Caco-2 (cell line): ENCODE results near the gene SORCS2. TPM values are rescaled to one million over a fixed set of nuclear protein-coding genes. Genes with fewer than 3 reads are reported as not detected.

ENCODE experiments used
- BruUV-seq: library from RNA; stranded (reverse); fragments of 400-500 nt; replicated peaks from 2 replicates; lab custom pipeline; 2021; lab: Mats Ljungman, UMichigan
- CTCF ChIA-PET: fragments of 300-600 bp; sonication (Branson Sonifier 250); formaldehyde crosslinking; loops from one replicate; lab custom pipeline; 2022; ENCODE audit warnings: antibody characterized with exemption; lab: Charles Lee
- POLR2A ChIA-PET: fragments of 300-600 bp; sonication (Branson Sonifier 250); formaldehyde crosslinking; loops from one replicate; lab custom pipeline; 2022; ENCODE audit warnings: antibody characterized with exemption; lab: Charles Lee
- DNase-seq, 2 experiments: peaks; one replicate each; pipeline versions ENCODE4 v3.0.0 to v3.0.0-alpha.2; 2020 to 2022
- H3K27me3 ChIP-seq: replicated peaks from 2 replicates; pipeline ENCODE4 v1.6.0; 2011; ENCODE audit warnings: low read length; ENCODE audit not compliant: control insufficient read depth, insufficient read depth
- H3K36me3 ChIP-seq: 2 replicates; pipeline ENCODE4 v1.5.1; 2011; ENCODE audit warnings: low read length; ENCODE audit not compliant: control insufficient read depth, insufficient read depth
- H3K4me1 ChIP-seq: fragments of 250-450 bp; sonication (Bioruptor Pico); 2 replicates; pipeline ENCODE4 v1.5.1; 2020; ENCODE audit warnings: mild to moderate bottlenecking
- H3K4me3 ChIP-seq: 2 replicates; pipeline ENCODE4 v1.5.1; 2011; ENCODE audit warnings: low read depth, mild to moderate bottlenecking, control low read depth, low read length
- H3K9me3 ChIP-seq: fragments of 250-450 bp; sonication (Bioruptor Pico); 2 replicates; pipeline ENCODE4 v1.5.1; 2020; ENCODE audit warnings: mild to moderate bottlenecking, moderate library complexity
- H3K27ac Mint-ChIP-seq: one replicate; pipeline ENCODE4 v1.8.0; 2022; ENCODE audit warnings: mixed read lengths; ENCODE audit not compliant: unreplicated experiment
- H3K27me3 Mint-ChIP-seq: one replicate; pipeline ENCODE4 v1.8.0; 2022; ENCODE audit warnings: mixed read lengths; ENCODE audit not compliant: insufficient read depth, unreplicated experiment
- H3K36me3 Mint-ChIP-seq: one replicate; pipeline ENCODE4 v1.8.0; 2022; ENCODE audit warnings: mild to moderate bottlenecking, mixed read lengths; ENCODE audit not compliant: insufficient read depth, unreplicated experiment
- H3K4me1 Mint-ChIP-seq: one replicate; pipeline ENCODE4 v1.8.0; 2022; ENCODE audit warnings: low read depth, mixed read lengths; ENCODE audit not compliant: unreplicated experiment
- H3K4me3 Mint-ChIP-seq: one replicate; pipeline ENCODE4 v1.8.0; 2022; ENCODE audit warnings: mild to moderate bottlenecking, moderate library complexity, mixed read lengths; ENCODE audit not compliant: unreplicated experiment
- H3K9me3 Mint-ChIP-seq: one replicate; pipeline ENCODE4 v1.8.0; 2022; ENCODE audit warnings: mixed read lengths; ENCODE audit not compliant: unreplicated experiment
- CTCF ChIP-seq, 2 experiments: fragments of 200-600 bp in 1 of 2; IDR thresholded peaks; 1 replicate in 1 of 2; 2 replicates in 1 of 2; pipeline versions ENCODE4 v1.5.1 to v1.8.0; 2011 to 2022; ENCODE audit warnings: antibody characterized with exemption in 1 of 2, control low read depth in 1 of 2, inconsistent platforms in 1 of 2, low read depth in 1 of 2, low read length in 1 of 2, mild to moderate bottlenecking in 1 of 2, moderate library complexity in 1 of 2; ENCODE audit not compliant: insufficient read depth in 1 of 2, severe bottlenecking in 1 of 2, unreplicated experiment in 1 of 2
- intact Hi-C: fragments of 100-400 bp; cut with micrococcal nuclease; formaldehyde crosslinking; loops from one replicate; pipeline ENCODE4 v1.10.0; 2022; ENCODE audit not compliant: unreplicated experiment
- total RNA-seq: library from RNA; stranded (reverse); gene quantifications from 2 replicates; pipeline ENCODE4 v1.2.3, GENCODE V29; 2022

The SORCS2 gene
- total RNA-seq, 1 experiment from 2014 or later = 1.6 TPM

- Mint-ChIP-seq H3K9me3 (no peaks in the 10 kb centered on the region), H3K36me3 (no peaks in the 10 kb centered on the region), H3K27me3 (no peaks in the 10 kb centered on the region), H3K4me3 (no peak overlapping the region), H3K27ac (no peak overlapping the region), H3K4me1 (peaks cover 9% of the 10 kb centered on the region)
- no peak for TF ChIP-seq CTCF (IDR thresholded peaks at IDR 0.05; ENCODE audit: insufficient read depth in 1 of 2, low read depth in 1 of 2, low read length in 1 of 2, severe bottlenecking in 1 of 2, unreplicated experiment in 1 of 2)
- no peaks in the 10 kb centered on the region for H3K27me3 ChIP-seq
- no peaks in the 10 kb centered on the region for H3K9me3 ChIP-seq
- ChIA-PET CTCF (interaction anchor here (0.6 kb wide), 2 partner anchors 10 to 23 kb away, joined by 8 to 10 read pairs; no protein-coding TSS in a partner anchor), POLR2A (no interaction called here)
- H3K4me3 ChIP-seq = no peak overlapping the region
- intact Hi-C loops = loop anchor here (1.0 kb wide), 1 partner anchor 138 kb away; no protein-coding TSS in a partner anchor
- DNase-seq = no peak
- no peaks in the 10 kb centered on the region for H3K4me1 ChIP-seq
- no TSS peak for BruUV-seq
- no peaks in the 10 kb centered on the region for H3K36me3 ChIP-seq
Observed at GRCh38 chr4:7324651-7325121, 132.3 kb downstream of the SORCS2 start.

GRCh38 chr4:7325541-7325940, 133.2 kb downstream of the SORCS2 start:
- Mint-ChIP-seq H3K4me1 (peaks cover 5% of the 10 kb centered on the region), H3K27me3 (no peaks in the 10 kb centered on the region), H3K9me3 (no peaks in the 10 kb centered on the region), H3K27ac (no peak overlapping the region), H3K36me3 (no peaks in the 10 kb centered on the region), H3K4me3 (no peak overlapping the region)
- DNase-seq = no peak
- Histone ChIP-seq H3K27me3 (no peaks in the 10 kb centered on the region), H3K9me3 (no peaks in the 10 kb centered on the region), H3K4me3 (no peak overlapping the region), H3K36me3 (no peaks in the 10 kb centered on the region), H3K4me1 (no peaks in the 10 kb centered on the region)
- BruUV-seq = no TSS peak
- POLR2A ChIA-PET = no interaction called here
- TF ChIP-seq CTCF (IDR thresholded peaks at IDR 0.05; ENCODE audit: insufficient read depth in 1 of 2, low read depth in 1 of 2, low read length in 1 of 2, severe bottlenecking in 1 of 2, unreplicated experiment in 1 of 2) = no peak
- intact Hi-C loops = no loop called here
- CTCF ChIA-PET = no interaction called here

GRCh38 chr4:7326306-7326692, 134.0 kb downstream of the SORCS2 start:
- no peaks in the 10 kb centered on the region for H3K27me3 Mint-ChIP-seq
- no peaks in the 10 kb centered on the region for H3K9me3 Mint-ChIP-seq
- Histone ChIP-seq H3K4me3 (no peak overlapping the region), H3K27me3 (no peaks in the 10 kb centered on the region), H3K4me1 (no peaks in the 10 kb centered on the region), H3K9me3 (no peaks in the 10 kb centered on the region), H3K36me3 (no peaks in the 10 kb centered on the region)
- ChIA-PET CTCF (no interaction called here), POLR2A (no interaction called here)
- DNase-seq = no peak
- H3K27ac Mint-ChIP-seq = no peak overlapping the region
- intact Hi-C loops = no loop called here
- TF ChIP-seq CTCF (IDR thresholded peaks at IDR 0.05; ENCODE audit: insufficient read depth in 1 of 2, low read depth in 1 of 2, low read length in 1 of 2, severe bottlenecking in 1 of 2, unreplicated experiment in 1 of 2) = no peak
- H3K4me1 Mint-ChIP-seq = no peaks in the 10 kb centered on the region
- no peak overlapping the region for H3K4me3 Mint-ChIP-seq
- no TSS peak for BruUV-seq
- no peaks in the 10 kb centered on the region for H3K36me3 Mint-ChIP-seq
